ENCODE measurements around the gene KLHL29. TPM values are rescaled to one million over a fixed set of nuclear protein-coding genes. Genes with fewer than 3 reads are reported as not detected.

KLHL29 gene
- total RNA-seq, 4 donors from 2014 or later = 39.6 to 52.0 (median 40.4) TPM

- H3K27ac ChIP-seq = no peak overlapping the region
- DNase-seq (ENCODE audit: low spot score in 2 of 2) = no peak
- H3K4me3 ChIP-seq = no peak overlapping the region
- 86 to 92% methylated on average over 8 of the region's 8 CpGs for WGBS, 2 donors
- peaks cover 0 to 3% of the 10 kb centered on the region in 2 donors for H3K27me3 ChIP-seq
- peaks cover 0 to 4% (median 0%) of the 10 kb centered on the region in 4 donors for H3K9me3 ChIP-seq
- peaks cover 0 to 12% (median 0%) of the 10 kb centered on the region in 4 donors for H3K4me1 ChIP-seq
- no peak for TF ChIP-seq CTCF (IDR thresholded peaks at IDR 0.05)
- TF ChIP-seq POLR2A (IDR thresholded peaks at IDR 0.05) = no peak
- TF ChIP-seq EP300 (IDR thresholded peaks at IDR 0.05) = no peak
- no peaks in the 10 kb centered on the region for H3K36me3 ChIP-seq
These were observed 8.0 kb upstream of the KLHL29 start for GRCh38 chr2:23376972-23377371.

DNA sequence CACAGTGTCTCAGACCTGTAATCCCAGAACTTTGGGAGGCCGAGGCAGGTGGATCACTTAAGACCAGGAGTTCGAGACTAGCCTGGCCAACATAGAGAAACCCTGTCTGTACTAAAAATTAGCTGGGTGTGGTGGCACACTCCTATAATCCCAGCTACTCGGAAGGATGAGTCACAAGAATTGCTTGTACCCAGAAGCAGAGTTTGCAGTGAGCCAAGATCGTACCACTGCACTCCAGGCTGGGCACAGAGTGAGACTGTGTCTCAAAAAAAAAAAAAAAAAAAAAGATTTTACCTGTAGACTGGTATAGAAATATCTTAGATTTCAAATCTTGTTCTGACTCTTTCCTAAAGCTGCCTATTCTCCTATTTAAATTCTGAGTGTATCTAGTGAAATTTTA lies 7.2 kb upstream of the KLHL29 start:
- Histone ChIP-seq H3K9me3 (peaks cover 0 to 4% (median 0%) of the 10 kb centered on the region in 4 donors), H3K4me1 (peaks cover 0 to 12% (median 0%) of the 10 kb centered on the region in 4 donors), H3K27ac (no peak overlapping the region), H3K27me3 (peaks cover 0 to 3% of the 10 kb centered on the region in 2 donors), H3K36me3 (no peaks in the 10 kb centered on the region), H3K4me3 (no peak overlapping the region)
- DNase-seq (ENCODE audit: low spot score in 2 of 2) = no peak
- no peak for TF ChIP-seq CTCF (IDR thresholded peaks at IDR 0.05)
- no peak for TF ChIP-seq POLR2A (IDR thresholded peaks at IDR 0.05)
- no peak for TF ChIP-seq EP300 (IDR thresholded peaks at IDR 0.05)
- 79 to 90% methylated on average over 4 of the region's 4 CpGs for WGBS, 2 donors

DNA sequence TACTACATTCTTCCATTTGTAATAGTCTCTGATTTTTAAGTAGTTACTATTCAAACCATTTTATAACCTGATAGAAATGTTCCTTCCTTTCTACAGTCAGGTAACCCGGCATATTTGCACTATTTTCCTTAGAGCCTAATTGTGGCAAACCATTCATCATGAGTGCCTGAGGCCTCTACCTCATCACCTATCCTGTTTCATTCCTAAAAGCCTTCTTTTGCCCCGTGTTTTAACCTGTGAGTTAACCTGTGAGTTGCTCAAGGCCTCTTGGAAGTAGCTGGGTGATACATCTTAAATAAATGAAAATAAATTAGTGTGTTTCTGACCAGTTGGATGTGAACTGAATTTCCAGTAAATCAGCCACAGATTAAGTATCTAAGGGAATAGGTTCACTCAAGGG lies 6.5 kb upstream of the KLHL29 start:
- Histone ChIP-seq H3K9me3 (no peaks in the 10 kb centered on the region), H3K27me3 (peaks cover 0 to 3% of the 10 kb centered on the region in 2 donors), H3K4me3 (no peak overlapping the region), H3K4me1 (peaks cover 0 to 12% (median 0%) of the 10 kb centered on the region in 4 donors), H3K27ac (no peak overlapping the region), H3K36me3 (no peaks in the 10 kb centered on the region)
- 91 to 96% methylated on average over 2 of the region's 2 CpGs for WGBS, 2 donors
- no peak for DNase-seq (ENCODE audit: low spot score in 2 of 2)
- TF ChIP-seq EP300 (IDR thresholded peaks at IDR 0.05) (no peak), POLR2A (IDR thresholded peaks at IDR 0.05) (no peak), CTCF (IDR thresholded peaks at IDR 0.05) (no peak)

DNA sequence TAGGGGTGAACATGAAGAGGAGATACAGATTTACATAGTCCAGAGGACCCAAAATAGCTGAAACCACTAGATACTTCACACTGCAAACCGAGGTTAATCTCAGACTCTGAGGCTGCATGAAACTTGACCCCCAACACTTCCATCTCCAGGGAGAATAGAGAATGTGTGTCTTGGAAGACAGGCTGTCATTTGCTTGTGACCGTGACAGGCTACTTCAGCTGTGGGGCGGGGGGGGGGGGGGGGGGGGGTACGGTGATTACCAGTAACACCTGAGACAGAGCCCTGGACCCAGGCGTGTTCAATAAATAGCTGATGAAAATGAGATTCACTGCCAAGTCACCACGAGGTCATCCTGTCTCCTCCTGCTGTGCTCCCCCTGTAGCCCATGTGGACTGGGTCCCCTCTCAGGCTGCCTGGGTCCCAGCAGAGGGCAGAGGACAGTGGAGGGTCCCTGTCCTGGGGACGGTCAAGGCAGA lies 5.7 kb upstream of the KLHL29 start:
- peaks cover 0 to 3% of the 10 kb centered on the region in 2 donors for H3K27me3 ChIP-seq
- WGBS, 2 donors = 66 to 87% methylated on average over 6 of the region's 7 CpGs
- TF ChIP-seq POLR2A (IDR thresholded peaks at IDR 0.05) = no peak
- no peak for TF ChIP-seq CTCF (IDR thresholded peaks at IDR 0.05)
- TF ChIP-seq EP300 (IDR thresholded peaks at IDR 0.05) = no peak
- H3K4me3 ChIP-seq = no peak overlapping the region
- H3K27ac ChIP-seq = no peak overlapping the region
- peaks cover 0 to 13% (median 0%) of the 10 kb centered on the region in 4 donors for H3K4me1 ChIP-seq
- H3K9me3 ChIP-seq = no peaks in the 10 kb centered on the region
- no peak for DNase-seq (ENCODE audit: low spot score in 2 of 2)
- H3K36me3 ChIP-seq = no peaks in the 10 kb centered on the region

DNA sequence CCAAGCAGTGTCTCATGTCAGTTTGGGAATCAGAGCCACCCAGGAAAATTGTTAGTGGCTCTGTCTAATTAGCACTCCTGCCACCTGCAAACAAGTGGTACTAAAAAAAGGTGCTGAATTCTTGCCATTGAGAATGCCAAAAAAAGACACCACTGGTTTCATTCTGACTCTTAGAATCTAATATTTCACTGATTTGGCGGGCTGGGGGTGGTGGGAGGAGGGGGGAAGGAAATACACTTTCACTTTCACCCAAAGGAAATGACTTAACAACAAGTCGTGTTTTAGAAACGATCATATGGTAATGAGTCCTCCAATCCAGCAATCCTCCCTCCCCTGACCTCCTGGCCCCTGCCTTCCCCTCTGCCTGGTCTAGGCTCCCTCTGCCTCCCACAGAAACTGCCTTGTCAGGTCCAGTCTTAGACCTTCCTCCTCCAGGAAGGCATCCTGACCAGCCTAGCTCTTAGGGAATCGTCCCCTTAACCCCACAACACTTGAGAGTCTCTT lies 4.4 kb upstream of the KLHL29 start:
- H3K9me3 ChIP-seq = no peaks in the 10 kb centered on the region
- peak overlapping the region in 1 of 4 donors; percentile 20 for H3K27ac ChIP-seq
- H3K4me3 ChIP-seq = no peak overlapping the region
- TF ChIP-seq EP300 (IDR thresholded peaks at IDR 0.05) (no peak), CTCF (IDR thresholded peaks at IDR 0.05) (no peak), POLR2A (IDR thresholded peaks at IDR 0.05) (no peak)
- peaks cover 0 to 3% of the 10 kb centered on the region in 2 donors for H3K27me3 ChIP-seq
- H3K36me3 ChIP-seq = no peaks in the 10 kb centered on the region
- no peak for DNase-seq (ENCODE audit: low spot score in 2 of 2)
- peaks cover 0 to 17% (median 0%) of the 10 kb centered on the region in 4 donors for H3K4me1 ChIP-seq
- 43 to 49% methylated on average over 4 of the region's 4 CpGs for WGBS, 2 donors

Data from tibial nerve (tissue), 4 donors.